ENCODE data around the gene VPREB3.
A peak's percentile ranks its signal among the peaks of the same experiment; 100 is the strongest.

VPREB3 gene

DNA sequence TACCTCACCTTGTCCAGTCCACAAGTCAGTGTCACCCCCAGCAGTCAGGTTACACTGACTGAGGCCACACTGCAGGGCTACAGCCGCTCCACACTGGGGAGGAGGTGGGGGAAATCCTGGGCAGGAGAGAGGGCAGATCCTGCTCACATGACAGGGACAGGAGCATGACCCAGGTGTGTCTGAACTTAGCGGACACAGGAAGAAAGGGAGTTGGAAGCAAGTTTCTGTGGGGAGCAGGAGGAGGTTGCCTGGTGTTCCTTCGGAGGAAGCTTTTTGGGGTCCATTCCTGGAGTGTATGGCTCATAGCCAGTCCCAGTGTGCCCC, 24.3 kb upstream of the VPREB3 start:
- Histone ChIP-seq H3K36me3 (ENCODE audit: insufficient read depth, low read length) (no peaks in the 10 kb centered on the region), H3F3A (ENCODE audit: insufficient read depth, low read length) (no peaks in the 10 kb centered on the region), H3K4me2 (ENCODE audit: low read length) (no peak overlapping the region), H3K27me3 (ENCODE audit: insufficient read depth, low read length) (0 out of 2 replicates have a peak, but pooled peaks cover 4% of the 10 kb centered on the region), H3K9me3 (ENCODE audit: low read length) (no peaks in the 10 kb centered on the region), H3K9me2 (ENCODE audit: low read depth, low read length) (no peaks in the 10 kb centered on the region), H3K27ac (ENCODE audit: low read depth, low read length, poor library complexity, severe bottlenecking) (no peak overlapping the region), H3K4me1 (ENCODE audit: insufficient read depth, low read length, severe bottlenecking) (no peaks in the 10 kb centered on the region), H2AFZ (ENCODE audit: low read length) (no peak overlapping the region), H3K79me2 (ENCODE audit: insufficient read depth, low read length) (no peaks in the 10 kb centered on the region), H3K9ac (ENCODE audit: low read length) (no peak overlapping the region), H4K20me1 (ENCODE audit: insufficient read depth, low read length) (no peaks in the 10 kb centered on the region), H3K4me3 (ENCODE audit: low read depth, low read length, poor library complexity, severe bottlenecking) (no peak overlapping the region)
- TF ChIP-seq, protein P1, sequence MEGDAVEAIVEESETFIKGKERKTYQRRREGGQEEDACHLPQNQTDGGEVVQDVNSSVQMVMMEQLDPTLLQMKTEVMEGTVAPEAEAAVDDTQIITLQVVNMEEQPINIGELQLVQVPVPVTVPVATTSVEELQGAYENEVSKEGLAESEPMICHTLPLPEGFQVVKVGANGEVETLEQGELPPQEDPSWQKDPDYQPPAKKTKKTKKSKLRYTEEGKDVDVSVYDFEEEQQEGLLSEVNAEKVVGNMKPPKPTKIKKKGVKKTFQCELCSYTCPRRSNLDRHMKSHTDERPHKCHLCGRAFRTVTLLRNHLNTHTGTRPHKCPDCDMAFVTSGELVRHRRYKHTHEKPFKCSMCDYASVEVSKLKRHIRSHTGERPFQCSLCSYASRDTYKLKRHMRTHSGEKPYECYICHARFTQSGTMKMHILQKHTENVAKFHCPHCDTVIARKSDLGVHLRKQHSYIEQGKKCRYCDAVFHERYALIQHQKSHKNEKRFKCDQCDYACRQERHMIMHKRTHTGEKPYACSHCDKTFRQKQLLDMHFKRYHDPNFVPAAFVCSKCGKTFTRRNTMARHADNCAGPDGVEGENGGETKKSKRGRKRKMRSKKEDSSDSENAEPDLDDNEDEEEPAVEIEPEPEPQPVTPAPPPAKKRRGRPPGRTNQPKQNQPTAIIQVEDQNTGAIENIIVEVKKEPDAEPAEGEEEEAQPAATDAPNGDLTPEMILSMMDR (IDR thresholded peaks at IDR 0.05; ENCODE audit: low read length): no peak
- TF ChIP-seq EZH2 (IDR thresholded peaks at IDR 0.05; ENCODE audit: borderline replicate concordance, low read length): no peak

DNA sequence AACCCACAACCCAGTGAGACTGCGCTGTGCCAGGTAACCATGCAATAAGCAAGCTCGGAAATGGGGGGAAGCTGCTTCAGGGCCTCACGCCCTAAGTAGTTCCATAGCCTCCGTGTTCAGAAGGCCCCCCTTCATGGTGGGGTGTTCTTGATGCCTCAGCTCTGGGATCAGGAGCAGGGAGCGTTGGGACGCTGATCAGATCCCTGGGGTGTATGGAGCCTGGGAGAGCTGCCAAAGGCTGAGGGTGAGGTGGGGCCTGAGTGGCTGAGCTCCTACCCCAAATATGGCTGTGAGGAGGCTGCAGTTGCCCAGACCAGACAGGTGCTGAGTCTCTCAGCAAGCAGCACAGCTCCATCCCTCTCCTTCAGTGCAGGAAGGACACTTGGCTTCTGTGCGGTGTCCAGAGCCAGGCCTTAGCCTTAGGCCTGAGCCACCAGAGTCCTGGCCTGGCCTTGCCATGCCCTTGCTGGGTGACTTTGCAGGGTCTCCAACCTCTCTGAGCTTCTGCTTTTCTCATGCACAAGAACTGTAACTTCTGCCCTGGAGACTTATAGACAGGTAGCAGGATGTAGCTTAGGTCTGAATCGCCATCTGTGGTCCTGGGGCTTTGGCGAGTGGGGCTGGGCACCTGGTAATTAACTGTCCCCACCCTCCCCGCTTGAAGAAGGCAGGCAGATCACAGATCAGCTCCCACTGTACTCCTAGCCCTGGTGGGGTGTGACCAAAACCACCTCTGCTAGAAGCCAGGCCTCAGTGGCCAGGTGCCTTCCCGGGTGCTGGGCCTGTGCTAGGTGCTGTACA, 23.8 kb upstream of the VPREB3 start:
- H3K9ac ChIP-seq (ENCODE audit: low read length): no peak overlapping the region

GRCh38 chr22:23775779-23776375, 21.7 kb upstream of the VPREB3 start:
- Histone ChIP-seq H3K27me3 (ENCODE audit: insufficient read depth, low read length) (0 out of 2 replicates have a peak, but pooled peaks cover 4% of the 10 kb centered on the region), H3K36me3 (ENCODE audit: insufficient read depth, low read length) (no peaks in the 10 kb centered on the region), H3F3A (ENCODE audit: insufficient read depth, low read length) (no peaks in the 10 kb centered on the region), H3K9me3 (ENCODE audit: low read length) (no peaks in the 10 kb centered on the region), H2AFZ (ENCODE audit: low read length) (no peak overlapping the region), H3K4me2 (ENCODE audit: low read length) (no peak overlapping the region), H3K9me2 (ENCODE audit: low read depth, low read length) (no peaks in the 10 kb centered on the region), H3K4me1 (ENCODE audit: insufficient read depth, low read length, severe bottlenecking) (peaks cover 15% of the 10 kb centered on the region), H4K20me1 (ENCODE audit: insufficient read depth, low read length) (no peaks in the 10 kb centered on the region), H3K4me3 (ENCODE audit: low read depth, low read length, poor library complexity, severe bottlenecking) (no peak overlapping the region), H3K79me2 (ENCODE audit: insufficient read depth, low read length) (no peaks in the 10 kb centered on the region), H3K27ac (ENCODE audit: low read depth, low read length, poor library complexity, severe bottlenecking) (no peak overlapping the region), H3K9ac (ENCODE audit: low read length) (no peak overlapping the region)
- TF ChIP-seq EZH2 (IDR thresholded peaks at IDR 0.05; ENCODE audit: borderline replicate concordance, low read length): no peak
- TF ChIP-seq, protein P1 (IDR thresholded peaks at IDR 0.05; ENCODE audit: low read length): peak; percentile 26; the same call in 1 of the 2 replicates

More for the DNA sequence above, 23.8 kb upstream of the VPREB3 start:
- no peaks in the 10 kb centered on the region for H3F3A ChIP-seq (ENCODE audit: insufficient read depth, low read length)
- no peaks in the 10 kb centered on the region for H3K9me2 ChIP-seq (ENCODE audit: low read depth, low read length)
- no peak overlapping the region for H2AFZ ChIP-seq (ENCODE audit: low read length)
- no peaks in the 10 kb centered on the region for H3K79me2 ChIP-seq (ENCODE audit: insufficient read depth, low read length)
- H3K36me3 ChIP-seq (ENCODE audit: insufficient read depth, low read length): no peaks in the 10 kb centered on the region
- H3K27ac ChIP-seq (ENCODE audit: low read depth, low read length, poor library complexity, severe bottlenecking): no peak overlapping the region
- no peak overlapping the region for H3K4me2 ChIP-seq (ENCODE audit: low read length)
- peaks cover 3% of the 10 kb centered on the region for H3K4me1 ChIP-seq (ENCODE audit: insufficient read depth, low read length, severe bottlenecking)
- H3K27me3 ChIP-seq (ENCODE audit: insufficient read depth, low read length): 0 out of 2 replicates have a peak, but pooled peaks cover 4% of the 10 kb centered on the region
- H4K20me1 ChIP-seq (ENCODE audit: insufficient read depth, low read length): no peaks in the 10 kb centered on the region
- no peaks in the 10 kb centered on the region for H3K9me3 ChIP-seq (ENCODE audit: low read length)
- H3K4me3 ChIP-seq (ENCODE audit: low read depth, low read length, poor library complexity, severe bottlenecking): no peak overlapping the region
- no peak for TF ChIP-seq EZH2 (IDR thresholded peaks at IDR 0.05; ENCODE audit: borderline replicate concordance, low read length)
- TF ChIP-seq, protein P1 (IDR thresholded peaks at IDR 0.05; ENCODE audit: low read length): no peak
